HG03025 (cell line): ENCODE measurements around the gene MTURN.
A peak's percentile ranks its signal among the peaks of the same experiment; 100 is the strongest.

Source experiments
- ATAC-seq: cut with Tn5 transposase; IDR thresholded peaks from one replicate; pipeline ENCODE4 v1.9.1; 2021; ENCODE audit warnings: mild to moderate bottlenecking, moderate library complexity; ENCODE audit not compliant: unreplicated experiment, low FRiP score

Gene MTURN

GRCh38 chr7:30135301-30136116 is 723 bp downstream of the MTURN start:
- peak; percentile 21 for ATAC-seq

GRCh38 chr7:30136117-30136731 is 1.4 kb downstream of the MTURN start:
- no peak for ATAC-seq

DNA sequence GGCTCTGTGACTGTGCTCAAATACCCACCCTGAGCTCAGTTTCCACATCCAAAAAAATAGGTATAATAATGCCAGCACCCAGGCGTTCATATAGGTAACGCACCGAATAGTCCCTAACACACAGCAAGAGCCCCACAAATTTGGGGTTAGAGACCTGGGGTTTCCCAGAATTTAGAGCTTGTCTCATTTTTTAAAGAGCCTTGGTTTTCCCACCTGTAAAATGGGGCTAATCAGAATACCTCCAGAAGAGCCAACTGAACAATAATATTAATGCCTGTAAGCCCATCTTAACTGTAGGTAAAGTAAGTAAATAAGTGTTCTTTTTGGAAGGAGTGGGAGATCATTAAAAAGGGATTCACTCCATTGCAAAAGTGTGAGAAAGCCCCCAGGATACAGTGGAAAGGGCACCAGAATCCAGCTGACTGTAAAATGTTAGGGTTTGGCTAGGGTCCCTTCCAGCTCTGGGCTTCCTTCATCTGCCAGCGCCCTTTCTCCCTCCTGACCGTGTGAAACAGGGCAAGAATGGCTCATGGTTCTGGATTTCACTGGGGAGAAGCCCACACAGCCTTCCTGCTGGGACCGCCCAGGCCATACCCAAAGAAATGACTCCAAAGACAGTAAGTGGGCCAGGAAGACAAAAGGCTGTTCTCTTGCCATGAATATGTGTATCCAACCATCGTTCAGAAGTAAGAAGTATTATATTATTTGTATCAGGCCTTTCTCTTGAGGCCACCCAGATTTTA is 2.1 kb downstream of the MTURN start:
- ATAC-seq: no peak

- ATAC-seq: no peak
These were observed 5.1 kb downstream of the MTURN start for GRCh38 chr7:30139836-30140384.

DNA sequence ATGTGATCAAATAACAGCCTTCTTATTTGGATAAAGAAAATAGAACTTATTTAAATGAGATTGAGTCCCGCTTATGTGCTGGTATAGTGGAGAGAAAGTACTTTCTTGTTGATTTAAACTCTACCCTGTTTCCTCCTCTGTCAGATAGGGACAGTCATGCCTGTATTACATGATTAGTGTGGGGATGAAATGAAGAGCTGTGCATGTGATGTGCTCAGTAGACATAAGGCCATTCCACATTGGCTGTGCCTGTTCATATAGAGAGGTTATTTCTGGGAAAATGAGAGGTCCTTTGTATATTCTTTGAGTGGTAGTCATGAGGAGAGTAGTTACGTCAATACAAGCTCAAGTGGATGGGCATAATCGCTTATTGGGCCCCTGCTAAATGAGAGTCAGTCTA is 5.7 kb downstream of the MTURN start:
- no peak for ATAC-seq

DNA sequence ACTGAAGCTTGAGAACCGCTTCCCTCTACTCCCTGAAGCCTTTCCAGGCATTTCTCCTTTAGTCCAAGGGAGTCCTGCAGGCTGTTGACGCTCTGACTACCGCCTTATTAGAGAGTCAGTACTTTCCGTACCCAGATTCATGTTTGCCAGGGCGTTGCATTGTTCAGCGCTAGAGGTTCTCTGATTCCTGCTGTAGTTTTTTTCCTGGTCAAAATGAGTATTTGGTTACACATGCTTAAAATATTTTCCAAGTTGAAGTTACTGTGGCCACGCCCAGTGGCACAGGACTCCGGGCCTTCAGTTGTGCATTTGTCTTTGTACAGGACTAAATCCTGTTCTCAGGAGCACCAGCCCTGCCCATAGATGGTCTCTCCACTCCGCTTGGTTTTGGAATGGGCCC is 7.9 kb downstream of the MTURN start:
- ATAC-seq: no peak

DNA sequence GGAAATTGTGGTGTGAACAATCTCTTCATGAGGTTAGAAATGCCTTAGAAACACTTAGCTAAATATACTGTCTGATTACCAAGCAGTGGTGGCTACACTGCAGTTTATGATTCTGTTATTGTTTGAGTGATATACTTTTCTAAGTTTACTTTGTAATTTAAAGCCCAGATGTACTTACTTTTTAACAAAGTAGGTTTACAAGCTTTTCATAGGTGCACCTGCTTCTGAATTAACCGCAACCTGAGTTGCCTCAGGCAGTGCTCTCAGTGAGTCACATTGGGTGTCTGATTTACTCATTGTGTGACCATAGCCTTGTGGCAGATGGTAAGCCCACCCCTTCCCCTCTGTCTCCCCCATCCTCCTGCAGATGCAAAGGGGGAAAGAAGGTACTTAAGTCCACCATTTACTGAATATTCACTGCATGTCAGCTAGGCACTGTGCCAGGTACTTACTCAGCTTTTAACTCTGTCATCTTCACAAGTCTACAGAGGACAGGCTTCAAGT is 9.0 kb downstream of the MTURN start:
- no peak for ATAC-seq

- ATAC-seq: no peak
These were observed 10.0 kb downstream of the MTURN start for GRCh38 chr7:30144657-30145306.

- ATAC-seq: no peak
These were observed 10.7 kb downstream of the MTURN start for GRCh38 chr7:30145426-30145970.

DNA sequence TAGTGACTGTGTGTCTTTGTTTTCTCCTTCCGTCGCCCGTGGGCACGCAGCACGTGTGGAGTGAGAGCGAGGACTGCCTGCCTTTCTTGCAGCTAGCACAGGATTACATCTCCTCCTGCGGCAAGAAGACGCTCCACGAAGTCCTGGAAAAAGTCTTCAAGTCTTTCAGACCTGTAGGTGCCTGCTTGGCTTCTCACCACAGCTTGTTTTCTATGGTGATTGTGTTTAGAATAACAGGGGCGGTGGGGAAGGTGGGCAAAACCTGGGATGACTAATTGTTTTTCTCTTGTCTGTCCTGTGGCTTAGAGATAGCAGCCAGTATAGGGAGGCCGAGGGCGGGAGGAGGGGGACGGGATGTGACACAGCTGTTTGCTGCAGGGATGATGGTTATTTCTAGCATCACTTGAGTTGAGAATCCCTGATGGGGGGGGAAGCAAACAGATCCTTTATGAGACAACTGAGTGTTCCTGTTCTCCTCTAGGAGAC is 11.4 kb downstream of the MTURN start:
- no peak for ATAC-seq

DNA sequence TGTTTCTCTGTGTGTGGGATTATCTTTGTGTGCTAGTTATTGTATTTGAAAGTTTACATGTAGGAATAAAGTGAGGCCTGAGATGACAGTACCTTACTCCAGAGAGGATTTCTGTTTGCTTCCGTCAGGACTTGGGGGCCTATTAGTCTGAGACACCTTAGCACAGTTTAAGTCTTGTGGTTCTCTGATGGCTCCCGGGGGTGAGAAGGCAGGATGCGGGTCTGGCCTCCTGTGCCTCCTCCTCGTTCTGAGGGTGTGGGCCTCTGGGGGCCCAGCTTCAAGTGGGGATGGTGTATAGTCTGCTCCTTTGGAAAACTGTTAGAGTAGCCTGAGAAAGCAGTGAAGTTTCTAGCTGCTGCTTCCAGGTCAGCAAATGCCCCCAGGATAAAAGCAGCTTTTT is 12.4 kb downstream of the MTURN start:
- ATAC-seq: no peak

- no peak for ATAC-seq
These were observed 13.0 kb downstream of the MTURN start for GRCh38 chr7:30147785-30148184.

- no peak for ATAC-seq
These were observed 13.6 kb downstream of the MTURN start for GRCh38 chr7:30148426-30148825.

GRCh38 chr7:30148951-30149459 is 14.2 kb downstream of the MTURN start:
- no peak for ATAC-seq

GRCh38 chr7:30149640-30150272 is 15.0 kb downstream of the MTURN start:
- ATAC-seq: no peak

DNA sequence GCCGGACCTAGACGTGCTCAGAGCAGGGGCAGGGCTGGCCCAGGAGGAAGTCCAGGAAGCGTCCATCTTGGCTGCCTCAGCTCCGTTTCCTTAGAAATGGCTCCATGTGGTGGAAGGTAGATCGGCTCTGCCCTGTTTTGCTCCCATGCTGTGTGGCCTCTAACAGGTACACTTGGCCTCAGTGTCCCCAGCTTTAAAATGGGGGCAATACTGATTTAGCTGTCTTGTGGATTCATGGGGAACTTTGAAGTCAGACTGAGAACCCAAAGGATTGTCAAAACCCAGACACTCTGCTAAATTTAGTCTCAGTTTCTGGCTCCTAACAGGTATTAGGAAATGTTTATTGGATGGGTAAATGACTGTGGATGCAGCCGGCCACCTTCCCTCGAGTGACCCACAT is 15.9 kb downstream of the MTURN start:
- ATAC-seq: no peak

GRCh38 chr7:30154111-30154587 is 19.4 kb downstream of the MTURN start:
- ATAC-seq: no peak

DNA sequence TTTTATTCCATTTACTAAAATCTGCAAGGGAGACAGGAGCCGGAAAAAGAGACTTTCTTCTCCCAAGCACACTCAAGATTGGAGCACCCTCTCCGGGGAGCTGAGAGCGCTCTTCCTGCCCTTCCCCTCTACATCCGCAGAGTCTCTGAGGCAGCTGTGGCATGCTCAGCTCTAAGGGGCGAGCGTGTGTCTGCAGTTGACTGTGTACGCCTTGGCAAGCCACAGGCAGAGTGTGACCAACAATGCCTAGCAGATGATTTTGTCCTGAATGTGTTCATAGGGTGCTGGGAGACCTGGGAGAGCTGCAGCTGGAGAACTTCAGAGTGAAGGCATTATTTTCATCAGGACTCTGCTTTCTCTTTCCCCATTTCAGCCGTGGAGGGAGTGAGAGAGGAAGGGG is 20.7 kb downstream of the MTURN start:
- no peak for ATAC-seq

GRCh38 chr7:30157204-30157603 is 22.4 kb downstream of the MTURN start:
- no peak for ATAC-seq
